ENCODE results near the gene DNAJC16.

The DNAJC16 gene

GRCh38 chr1:15571266-15571665 is 44.6 kb downstream of the DNAJC16 start:
- TF ChIP-seq ZFP3 (CRISPR knock-in tag; IDR thresholded peaks at IDR 0.05) (no peak), ARNTL (CRISPR knock-in tag; IDR thresholded peaks at IDR 0.05; ENCODE audit: borderline replicate concordance, low read depth) (no peak), ZNF565 (CRISPR knock-in tag; conservative IDR thresholded peaks at IDR 0.05; ENCODE audit: low read depth) (no peak)

GRCh38 chr1:15573477-15573876 is 46.8 kb downstream of the DNAJC16 start:
- TF ChIP-seq ZFP30 (CRISPR knock-in tag; IDR thresholded peaks at IDR 0.05) = no peak
- TF ChIP-seq ZNF565 (CRISPR knock-in tag; conservative IDR thresholded peaks at IDR 0.05; ENCODE audit: low read depth) = no peak
- no peak for TF ChIP-seq GLIS3 (CRISPR knock-in tag; IDR thresholded peaks at IDR 0.05)
- TF ChIP-seq ZC3H10 (CRISPR knock-in tag; IDR thresholded peaks at IDR 0.05) = no peak
- TF ChIP-seq SNAI2 (CRISPR knock-in tag; IDR thresholded peaks at IDR 0.05) = no peak
- no peak for TF ChIP-seq RARB (CRISPR knock-in tag; IDR thresholded peaks at IDR 0.05)
- TF ChIP-seq, protein P1, sequence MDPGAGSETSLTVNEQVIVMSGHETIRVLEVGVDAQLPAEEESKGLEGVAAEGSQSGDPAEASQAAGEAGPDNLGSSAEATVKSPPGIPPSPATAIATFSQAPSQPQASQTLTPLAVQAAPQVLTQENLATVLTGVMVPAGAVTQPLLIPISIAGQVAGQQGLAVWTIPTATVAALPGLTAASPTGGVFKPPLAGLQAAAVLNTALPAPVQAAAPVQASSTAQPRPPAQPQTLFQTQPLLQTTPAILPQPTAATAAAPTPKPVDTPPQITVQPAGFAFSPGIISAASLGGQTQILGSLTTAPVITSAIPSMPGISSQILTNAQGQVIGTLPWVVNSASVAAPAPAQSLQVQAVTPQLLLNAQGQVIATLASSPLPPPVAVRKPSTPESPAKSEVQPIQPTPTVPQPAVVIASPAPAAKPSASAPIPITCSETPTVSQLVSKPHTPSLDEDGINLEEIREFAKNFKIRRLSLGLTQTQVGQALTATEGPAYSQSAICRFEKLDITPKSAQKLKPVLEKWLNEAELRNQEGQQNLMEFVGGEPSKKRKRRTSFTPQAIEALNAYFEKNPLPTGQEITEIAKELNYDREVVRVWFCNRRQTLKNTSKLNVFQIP (CRISPR knock-in tag; IDR thresholded peaks at IDR 0.05; ENCODE audit: borderline replicate concordance, low read depth) = no peak
- no peak for TF ChIP-seq ARNTL (CRISPR knock-in tag; IDR thresholded peaks at IDR 0.05; ENCODE audit: borderline replicate concordance, low read depth)
- TF ChIP-seq BACH2 (CRISPR knock-in tag; IDR thresholded peaks at IDR 0.05; ENCODE audit: borderline replicate concordance) = no peak
- TF ChIP-seq TOX (CRISPR knock-in tag; IDR thresholded peaks at IDR 0.05; ENCODE audit: borderline replicate concordance) = no peak
- TF ChIP-seq, protein P2, sequence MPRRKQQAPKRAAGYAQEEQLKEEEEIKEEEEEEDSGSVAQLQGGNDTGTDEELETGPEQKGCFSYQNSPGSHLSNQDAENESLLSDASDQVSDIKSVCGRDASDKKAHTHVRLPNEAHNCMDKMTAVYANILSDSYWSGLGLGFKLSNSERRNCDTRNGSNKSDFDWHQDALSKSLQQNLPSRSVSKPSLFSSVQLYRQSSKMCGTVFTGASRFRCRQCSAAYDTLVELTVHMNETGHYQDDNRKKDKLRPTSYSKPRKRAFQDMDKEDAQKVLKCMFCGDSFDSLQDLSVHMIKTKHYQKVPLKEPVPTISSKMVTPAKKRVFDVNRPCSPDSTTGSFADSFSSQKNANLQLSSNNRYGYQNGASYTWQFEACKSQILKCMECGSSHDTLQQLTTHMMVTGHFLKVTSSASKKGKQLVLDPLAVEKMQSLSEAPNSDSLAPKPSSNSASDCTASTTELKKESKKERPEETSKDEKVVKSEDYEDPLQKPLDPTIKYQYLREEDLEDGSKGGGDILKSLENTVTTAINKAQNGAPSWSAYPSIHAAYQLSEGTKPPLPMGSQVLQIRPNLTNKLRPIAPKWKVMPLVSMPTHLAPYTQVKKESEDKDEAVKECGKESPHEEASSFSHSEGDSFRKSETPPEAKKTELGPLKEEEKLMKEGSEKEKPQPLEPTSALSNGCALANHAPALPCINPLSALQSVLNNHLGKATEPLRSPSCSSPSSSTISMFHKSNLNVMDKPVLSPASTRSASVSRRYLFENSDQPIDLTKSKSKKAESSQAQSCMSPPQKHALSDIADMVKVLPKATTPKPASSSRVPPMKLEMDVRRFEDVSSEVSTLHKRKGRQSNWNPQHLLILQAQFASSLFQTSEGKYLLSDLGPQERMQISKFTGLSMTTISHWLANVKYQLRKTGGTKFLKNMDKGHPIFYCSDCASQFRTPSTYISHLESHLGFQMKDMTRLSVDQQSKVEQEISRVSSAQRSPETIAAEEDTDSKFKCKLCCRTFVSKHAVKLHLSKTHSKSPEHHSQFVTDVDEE (CRISPR knock-in tag; IDR thresholded peaks at IDR 0.05) = no peak
- TF ChIP-seq ZNF70 (CRISPR knock-in tag; IDR thresholded peaks at IDR 0.05) = no peak
- no peak for TF ChIP-seq ESRRG (CRISPR knock-in tag; IDR thresholded peaks at IDR 0.05)
- no peak for TF ChIP-seq PPARA (CRISPR knock-in tag; IDR thresholded peaks at IDR 0.05; ENCODE audit: borderline replicate concordance)
- TF ChIP-seq PATZ1 (CRISPR knock-in tag; IDR thresholded peaks at IDR 0.05; ENCODE audit: borderline replicate concordance) = no peak
- no peak for ATAC-seq

More at GRCh38 chr1:15571266-15571665, 44.6 kb downstream of the DNAJC16 start:
- ATAC-seq = no peak

DNA sequence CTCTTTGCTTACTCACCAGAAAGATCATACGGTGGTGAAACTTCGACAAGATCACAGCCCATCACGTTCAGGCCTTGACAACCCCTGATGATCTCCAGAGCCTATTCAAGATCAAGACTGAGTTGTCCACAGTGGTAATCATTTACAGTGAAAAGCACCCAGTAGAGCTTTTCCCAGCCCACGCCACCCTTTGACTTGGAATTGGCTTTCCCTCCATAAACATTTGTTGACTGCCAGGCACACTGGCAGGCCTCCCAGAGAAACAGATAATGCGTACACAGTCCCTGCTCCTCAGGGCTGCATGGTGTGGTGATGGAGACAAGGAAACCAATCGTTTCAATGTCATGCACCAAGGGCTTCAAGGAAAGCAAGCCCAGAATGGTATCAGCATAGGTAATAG is 48.1 kb downstream of the DNAJC16 start:
- TF ChIP-seq CREB5 (CRISPR knock-in tag; IDR thresholded peaks at IDR 0.05; ENCODE audit: low read depth) (no peak), ARNTL (CRISPR knock-in tag; IDR thresholded peaks at IDR 0.05; ENCODE audit: borderline replicate concordance, low read depth) (no peak), ZFP3 (CRISPR knock-in tag; IDR thresholded peaks at IDR 0.05) (no peak), ZNF565 (CRISPR knock-in tag; conservative IDR thresholded peaks at IDR 0.05; ENCODE audit: low read depth) (no peak), CSRNP3 (CRISPR knock-in tag; IDR thresholded peaks at IDR 0.05) (no peak), PATZ1 (CRISPR knock-in tag; IDR thresholded peaks at IDR 0.05; ENCODE audit: borderline replicate concordance) (no peak), RARB (CRISPR knock-in tag; IDR thresholded peaks at IDR 0.05) (no peak), ZC3H10 (CRISPR knock-in tag; IDR thresholded peaks at IDR 0.05) (no peak), TCF4 (CRISPR knock-in tag; IDR thresholded peaks at IDR 0.05; ENCODE audit: borderline replicate concordance) (no peak), OSR1 (CRISPR knock-in tag; IDR thresholded peaks at IDR 0.05) (no peak), ZNF70 (CRISPR knock-in tag; IDR thresholded peaks at IDR 0.05) (no peak), TOX (CRISPR knock-in tag; IDR thresholded peaks at IDR 0.05; ENCODE audit: borderline replicate concordance) (no peak), SNAI2 (CRISPR knock-in tag; IDR thresholded peaks at IDR 0.05) (no peak)
- TF ChIP-seq, protein P2 (CRISPR knock-in tag; IDR thresholded peaks at IDR 0.05) = no peak
- ATAC-seq = no peak

All from SK-N-SH treated with all-trans-retinoic acid at 6 μM for 48 hours (cell line).